ENCODE measurements around the gene SLC22A16.

Gene SLC22A16

DNA sequence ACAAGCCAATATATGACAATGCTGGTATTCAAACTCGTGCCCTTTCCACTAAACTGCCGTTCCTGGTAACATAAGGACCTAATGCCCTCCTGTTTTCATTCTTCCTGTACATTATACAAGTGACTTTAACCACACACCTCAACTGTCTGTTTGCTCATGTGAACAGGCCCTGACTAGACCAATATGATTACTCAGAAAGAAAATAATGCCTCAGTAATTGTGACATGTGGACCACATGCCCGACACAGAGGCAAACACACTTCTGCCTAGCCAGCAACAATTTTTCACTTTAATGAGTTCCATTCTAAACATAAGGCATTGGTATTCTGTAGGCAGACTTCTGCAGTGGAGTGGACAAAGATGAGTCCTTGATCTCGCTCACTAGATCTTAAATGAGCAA lies 30.0 kb downstream of the SLC22A16 start:
- no peak for DNase-seq

DNA sequence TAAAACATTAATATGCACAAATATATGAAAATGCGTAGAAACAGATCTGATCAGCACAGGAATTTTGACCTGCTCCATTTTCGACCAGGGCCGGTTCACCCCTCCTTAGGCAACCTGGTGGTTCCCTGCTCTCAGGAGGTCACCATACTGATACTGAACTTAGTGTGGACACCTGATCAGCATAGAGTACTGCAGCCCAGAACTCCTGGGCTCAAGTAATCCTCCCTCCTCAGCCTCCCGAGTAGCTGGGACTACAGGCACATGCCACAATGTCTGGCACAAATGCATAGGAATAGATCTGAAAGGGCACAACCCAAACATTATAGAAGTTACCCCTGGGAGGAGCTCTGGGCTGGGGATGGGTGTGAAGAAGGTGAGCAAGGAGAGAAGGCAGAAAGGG lies 36.4 kb downstream of the SLC22A16 start:
- DNase-seq: no peak

DNA sequence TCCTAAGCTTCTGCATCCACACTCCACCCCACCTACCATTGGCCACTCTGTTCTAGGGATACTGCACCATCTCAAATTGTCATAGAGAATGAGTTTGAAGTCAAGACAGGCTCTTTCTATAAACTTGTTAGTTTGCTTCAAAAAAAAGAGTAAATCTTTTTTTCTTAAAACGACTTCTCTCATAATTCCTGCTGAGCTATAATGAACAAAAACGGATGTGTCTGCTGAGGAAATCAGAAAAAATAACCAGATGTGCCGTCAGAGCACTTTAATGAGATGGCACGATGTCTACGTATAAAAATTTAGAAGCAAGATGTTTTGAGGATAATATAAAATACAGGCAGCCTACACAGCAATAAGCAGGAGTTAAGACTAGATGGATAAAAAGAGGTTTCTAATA lies 37.1 kb downstream of the SLC22A16 start:
- no peak for DNase-seq

DNA sequence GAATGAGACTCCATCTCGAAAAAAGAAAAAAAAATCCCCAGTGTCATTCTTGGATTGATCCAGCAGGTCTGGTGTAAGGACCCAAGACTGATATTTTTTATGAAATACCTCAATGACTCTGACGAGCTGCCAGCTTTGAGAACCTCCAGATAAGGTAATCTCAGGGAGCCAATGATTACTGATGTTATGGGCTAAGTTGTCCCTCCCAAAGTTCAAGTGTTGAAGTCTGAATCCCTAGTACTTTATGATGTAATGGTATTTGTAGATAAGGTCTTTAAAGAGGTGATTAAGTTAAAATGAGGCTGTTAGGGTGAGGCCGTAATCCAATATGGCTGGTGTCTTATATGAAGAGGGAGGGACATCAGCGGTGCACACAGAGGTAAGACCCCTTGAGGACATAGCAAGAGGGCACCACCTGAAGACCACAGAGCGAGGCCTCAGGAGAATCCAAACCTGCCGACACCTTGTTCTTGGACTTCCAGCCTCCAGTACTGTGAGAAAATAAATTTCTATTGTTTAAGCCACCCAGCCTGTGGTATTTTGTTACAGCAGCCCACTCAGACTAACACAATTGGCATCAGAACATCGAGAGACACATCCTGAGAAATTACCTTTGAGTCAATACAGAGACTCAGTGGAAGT lies 41.3 kb downstream of the SLC22A16 start:
- no peak for DNase-seq

DNA sequence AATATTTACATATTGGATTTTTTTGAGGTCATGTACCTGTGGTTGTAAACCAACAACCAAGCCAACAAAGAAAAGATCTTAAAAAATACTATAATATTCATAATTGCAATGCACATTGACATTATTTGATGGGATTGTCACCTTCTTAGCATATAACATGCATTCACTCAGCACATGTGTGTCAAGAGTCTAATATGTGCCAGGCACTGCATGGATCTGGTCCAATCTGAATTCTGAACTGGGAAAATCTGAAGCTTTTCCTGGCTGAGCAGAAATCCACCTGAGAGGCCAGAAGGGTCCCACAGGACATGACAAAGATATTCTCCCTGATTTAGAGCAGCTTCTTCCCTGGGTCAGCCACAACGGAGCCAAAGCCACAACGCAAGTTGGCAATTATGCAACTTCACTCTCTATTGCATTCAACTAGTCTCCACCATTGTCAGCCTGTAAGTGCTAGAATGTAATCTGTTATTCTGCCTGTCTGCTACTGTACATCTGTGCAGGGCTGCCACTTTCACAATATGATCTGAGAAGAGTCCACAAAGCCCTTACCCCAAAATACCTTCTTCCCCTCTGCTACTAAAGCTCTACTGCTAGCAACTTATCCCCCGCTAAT lies 44.0 kb downstream of the SLC22A16 start:
- DNase-seq: no peak

DNA sequence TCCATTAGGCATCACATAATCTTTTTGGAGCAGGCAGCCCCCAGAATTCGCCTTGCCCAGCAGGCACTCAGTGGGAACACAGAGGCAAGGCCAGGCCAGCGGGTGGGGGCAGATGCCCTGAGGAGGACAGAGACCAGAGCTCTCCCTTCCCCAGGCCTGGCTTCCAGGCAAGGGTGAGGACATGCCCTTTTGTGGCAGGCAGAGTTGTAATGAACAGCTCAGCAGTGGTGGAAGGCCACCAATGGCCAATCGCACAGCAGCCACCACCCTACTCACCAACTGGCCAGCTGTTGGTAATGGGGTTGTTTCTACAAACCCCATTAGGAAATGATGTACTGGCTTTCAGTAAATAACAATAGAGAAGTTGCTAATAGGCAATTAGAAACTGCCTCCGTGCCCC lies 45.7 kb downstream of the SLC22A16 start:
- no peak for DNase-seq

DNA sequence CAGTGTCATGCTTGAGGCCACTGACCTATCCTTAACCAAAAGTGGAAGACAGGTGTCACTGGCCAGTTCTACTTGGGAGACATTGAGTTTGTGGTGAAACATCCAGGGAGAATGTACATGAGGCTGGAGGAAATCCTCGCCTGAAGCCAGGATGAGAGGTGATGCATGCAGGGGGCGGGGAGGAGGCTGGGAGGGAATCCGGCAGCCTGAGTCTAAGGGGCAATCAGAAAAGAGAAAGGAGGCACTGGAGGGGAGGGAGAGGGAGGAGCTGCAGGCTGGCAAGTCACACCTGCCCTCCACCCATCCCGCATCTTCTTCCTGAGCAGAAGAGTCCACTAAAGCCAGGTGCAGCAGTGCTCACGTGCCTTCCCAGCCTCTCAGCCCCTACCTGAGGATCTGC lies 46.2 kb downstream of the SLC22A16 start:
- DNase-seq: no peak

DNA sequence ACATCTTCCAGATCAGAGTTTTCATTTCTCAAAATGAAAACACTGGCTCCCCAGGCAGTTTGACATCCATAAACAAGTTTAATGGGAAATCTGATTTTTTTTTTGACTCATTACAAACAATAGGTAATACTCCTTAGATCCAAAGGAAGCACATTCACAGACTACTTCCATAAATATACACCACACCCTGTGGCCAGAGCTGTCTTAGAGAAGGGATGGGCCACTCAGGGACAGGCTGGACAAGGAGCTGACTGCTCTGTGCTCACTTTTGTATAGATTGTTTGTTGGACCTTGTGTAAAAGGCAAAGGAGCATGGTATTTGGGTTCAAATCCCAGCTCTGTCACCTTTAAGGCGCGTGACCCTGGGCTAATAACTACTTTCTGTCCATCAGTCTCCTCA lies 48.3 kb downstream of the SLC22A16 start:
- DNase-seq: no peak

DNA sequence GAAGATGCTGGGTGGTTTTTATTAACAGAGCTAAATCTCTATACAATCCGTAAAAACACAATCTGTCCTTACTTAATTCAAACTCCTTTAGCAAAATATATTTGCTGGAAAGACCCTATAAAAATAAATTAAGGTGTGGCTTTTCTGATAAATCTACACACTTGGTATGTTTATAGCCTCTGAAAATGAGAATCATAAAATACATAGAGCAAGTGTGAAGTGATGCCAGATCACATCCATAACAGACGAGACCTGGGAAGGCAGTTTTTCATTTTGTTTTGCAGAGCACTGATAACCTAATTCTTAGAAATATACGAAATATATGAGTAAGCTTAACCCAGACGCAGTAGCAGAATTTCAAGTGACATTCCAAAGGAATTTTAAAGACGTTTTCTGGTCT lies 50.6 kb downstream of the SLC22A16 start:
- no peak for DNase-seq

DNA sequence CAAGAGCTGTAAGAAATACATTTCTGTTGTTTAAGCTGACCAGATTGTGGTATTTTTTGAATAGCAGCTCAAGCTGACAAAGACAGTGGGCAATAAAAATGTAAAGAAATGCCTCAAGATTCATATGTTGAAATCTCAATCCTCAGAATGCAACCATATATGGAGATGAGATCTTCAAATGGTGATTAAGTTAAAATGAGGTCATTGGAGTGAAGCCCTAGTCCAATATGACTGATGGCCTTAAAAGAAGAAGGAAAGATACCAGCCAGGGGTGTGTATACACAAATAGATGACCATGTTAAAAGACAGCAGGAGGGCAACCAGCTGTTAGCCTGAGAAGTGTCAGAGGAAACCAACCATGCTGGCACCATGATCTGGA lies 54.0 kb downstream of the SLC22A16 start:
- no peak for DNase-seq

DNA sequence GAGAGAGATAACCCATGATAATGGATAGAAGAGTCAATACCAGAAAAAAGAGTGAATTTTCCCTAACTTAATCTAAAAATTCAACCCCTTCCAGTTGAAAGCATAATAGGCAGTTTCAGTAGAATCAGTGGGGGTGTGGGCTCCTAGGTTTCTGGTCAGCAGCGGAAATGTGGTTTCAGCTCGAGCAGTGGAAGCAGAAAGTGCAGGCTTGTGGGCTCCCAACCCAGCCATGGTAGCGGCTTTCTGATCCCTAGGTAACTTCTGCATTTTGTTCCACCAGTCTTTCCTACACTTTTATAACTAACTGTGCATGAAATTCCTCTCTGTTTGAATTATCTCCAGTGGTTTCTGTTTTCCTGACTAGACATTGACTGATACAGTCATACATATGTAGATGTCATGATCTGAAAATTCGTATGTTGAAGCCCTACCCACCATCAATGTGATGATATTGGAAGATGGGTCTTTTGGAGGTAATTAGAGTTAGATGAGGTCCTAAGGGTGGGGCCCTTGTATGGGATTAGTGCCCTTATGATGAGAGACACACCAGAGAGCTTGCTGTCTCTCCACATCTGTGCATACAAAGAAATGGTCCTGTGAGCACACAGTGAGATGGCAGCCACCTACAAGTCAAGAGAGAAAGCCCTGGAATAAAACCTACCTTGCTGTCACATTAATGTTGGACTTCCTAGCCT lies 54.5 kb downstream of the SLC22A16 start:
- DNase-seq: no peak

DNA sequence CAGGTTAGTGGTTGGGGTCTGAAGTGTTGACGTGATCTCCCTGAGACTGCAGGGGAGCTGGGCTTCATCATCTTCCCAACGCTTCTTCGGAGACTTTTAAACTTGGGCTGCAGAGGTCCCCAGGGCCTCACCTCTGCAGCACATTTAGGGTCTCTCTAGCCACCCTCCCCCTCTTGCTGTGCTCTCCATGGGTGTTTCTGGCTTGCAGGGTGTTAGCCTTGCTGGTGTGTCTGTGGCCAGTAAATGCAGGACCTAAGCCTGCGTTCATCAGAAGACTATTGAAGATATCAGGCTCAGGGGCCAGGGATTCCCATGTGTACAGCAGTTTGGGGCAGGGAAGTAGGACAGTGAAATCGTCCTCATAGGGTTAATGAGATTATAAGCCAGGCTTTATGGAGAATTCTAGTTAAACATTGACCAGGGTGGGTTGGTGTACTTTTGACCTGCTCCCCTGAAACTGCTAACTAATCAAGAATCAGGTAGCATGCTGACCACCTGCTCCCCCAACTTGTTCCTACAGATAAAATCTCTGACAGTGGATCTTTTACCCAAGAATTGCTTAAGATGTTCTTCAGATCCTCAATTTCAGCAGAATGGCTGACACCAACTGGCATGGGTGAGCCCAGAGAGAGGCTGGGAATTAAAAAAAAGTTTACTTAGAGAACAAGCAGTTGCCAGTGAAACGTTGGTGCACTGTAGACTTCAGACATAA lies 57.2 kb downstream of the SLC22A16 start:
- no peak for DNase-seq

DNA sequence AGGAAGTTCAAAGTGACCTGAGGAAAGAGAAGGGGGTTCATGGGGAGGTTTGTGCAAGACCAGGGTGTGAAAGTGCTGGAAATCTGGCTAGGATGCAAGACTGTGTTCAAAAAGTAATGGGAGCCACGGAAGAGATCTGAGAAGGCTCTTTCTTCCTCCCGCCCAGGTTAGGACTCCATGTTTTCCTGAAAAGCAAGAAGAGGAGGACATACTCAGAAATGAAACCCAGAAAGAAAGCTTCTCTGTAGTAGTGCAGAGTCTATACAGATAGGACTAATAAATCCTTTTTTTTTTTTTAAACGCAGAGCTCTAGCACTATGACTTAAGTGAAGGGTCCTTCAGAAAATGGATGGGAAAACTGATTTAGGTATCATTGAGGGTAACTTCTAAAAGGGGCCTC lies 57.8 kb downstream of the SLC22A16 start:
- DNase-seq: no peak

DNA sequence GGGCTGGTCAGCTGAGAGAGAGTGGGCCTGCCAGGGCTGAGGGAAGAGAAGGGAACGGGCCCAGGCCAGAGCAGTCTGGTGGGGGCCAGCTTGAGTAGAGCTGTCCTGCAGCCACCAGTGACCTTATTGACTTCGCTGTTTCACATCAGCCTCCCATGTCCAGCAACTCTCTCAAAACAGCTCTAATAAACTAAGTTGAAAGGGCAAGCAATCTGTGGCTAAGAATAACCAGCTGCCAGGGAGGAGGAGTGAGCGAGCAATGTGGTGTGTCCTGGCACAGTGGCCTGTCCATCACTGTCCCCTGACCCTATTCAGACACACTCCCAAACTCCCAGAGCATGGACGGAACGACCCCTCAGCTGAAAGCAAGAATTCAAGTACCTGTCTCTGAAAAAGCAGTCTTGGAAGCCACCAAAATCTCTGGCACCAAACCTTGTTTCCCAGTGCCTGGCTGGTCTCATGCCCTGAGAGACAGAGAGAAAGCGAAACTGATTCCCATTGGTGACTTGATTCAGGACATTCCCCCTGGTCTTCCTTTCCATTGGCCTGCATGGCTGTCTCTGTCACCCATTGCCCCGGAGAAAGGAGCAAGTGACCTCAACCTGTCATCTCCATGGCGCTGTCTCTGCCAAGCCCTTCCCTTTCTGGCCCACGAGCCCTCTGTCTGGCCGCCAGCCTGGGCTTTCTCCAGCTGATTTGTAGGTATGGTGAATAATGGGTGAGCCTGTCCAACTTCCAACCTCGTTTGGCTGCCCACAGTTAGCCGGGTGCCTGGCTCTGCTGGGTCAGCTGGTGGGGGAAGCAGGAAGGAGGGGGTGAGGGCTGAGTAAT lies 61.1 kb downstream of the SLC22A16 start, which contains the start of gene DDO:
Gene DDO, minus strand, starts transcription at position 490 of the 831 bp plus-strand sequence. CDS start 2,113 bp downstream, outside the sequence.
- no peak for DNase-seq

DNA sequence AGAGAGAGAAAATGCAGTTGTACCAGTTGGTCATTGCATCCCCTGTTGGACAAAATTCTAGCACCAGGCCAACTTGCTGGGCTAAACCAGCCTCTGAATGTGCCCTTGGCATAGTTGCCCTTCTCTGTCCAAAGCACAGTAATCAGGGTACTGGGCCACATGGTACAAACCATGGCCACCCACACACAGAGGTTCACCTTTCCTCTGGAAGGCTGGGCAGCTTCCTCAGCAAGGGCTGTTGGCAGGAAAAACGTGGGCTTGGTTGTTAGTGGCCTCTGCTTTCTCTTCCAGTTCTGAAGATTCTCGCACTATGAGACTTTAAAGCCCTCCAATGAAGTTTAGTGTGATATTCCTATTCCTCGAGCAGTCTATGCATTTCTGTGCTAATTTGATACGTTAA lies 61.7 kb downstream of the SLC22A16 start:
- no peak for DNase-seq

DNA sequence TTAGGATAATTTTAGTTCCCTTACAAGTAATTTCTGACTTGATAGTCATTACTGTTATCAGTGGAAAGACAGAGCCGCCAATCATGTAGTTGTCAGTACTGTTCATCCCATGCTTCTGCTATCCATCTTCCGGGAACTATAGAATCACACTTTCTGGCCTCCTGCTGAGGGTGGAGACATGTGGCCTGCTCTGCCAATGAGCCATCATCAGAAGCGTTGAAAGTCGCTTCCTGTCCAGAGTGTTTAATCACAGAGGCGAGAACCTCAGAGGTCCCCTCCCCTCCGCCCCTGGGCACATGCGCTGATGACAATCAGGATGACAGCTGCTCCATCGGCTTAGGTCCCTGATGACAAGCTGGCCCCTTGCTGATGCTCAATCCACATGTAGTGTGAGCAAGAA lies 64.1 kb downstream of the SLC22A16 start:
- DNase-seq: no peak

DNA sequence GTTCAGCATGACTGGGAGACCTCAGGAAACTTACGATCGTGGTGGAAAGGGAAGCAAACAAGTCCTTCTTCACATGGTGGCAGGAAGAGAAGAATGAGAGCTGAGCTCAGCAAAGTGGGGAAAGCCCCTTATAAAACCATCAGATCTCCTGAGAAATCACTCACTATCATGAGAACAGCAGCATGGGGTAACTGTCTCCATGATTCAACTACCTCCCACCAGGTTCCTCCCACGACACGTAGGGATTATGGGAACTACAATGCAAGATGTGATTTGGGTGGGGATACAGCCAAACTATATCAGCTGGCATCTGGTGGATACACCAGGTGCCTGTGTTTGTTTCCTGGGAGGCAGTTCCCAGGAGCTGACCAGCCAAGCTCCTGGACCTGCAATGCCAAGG lies 65.9 kb downstream of the SLC22A16 start:
- DNase-seq: no peak

DNA sequence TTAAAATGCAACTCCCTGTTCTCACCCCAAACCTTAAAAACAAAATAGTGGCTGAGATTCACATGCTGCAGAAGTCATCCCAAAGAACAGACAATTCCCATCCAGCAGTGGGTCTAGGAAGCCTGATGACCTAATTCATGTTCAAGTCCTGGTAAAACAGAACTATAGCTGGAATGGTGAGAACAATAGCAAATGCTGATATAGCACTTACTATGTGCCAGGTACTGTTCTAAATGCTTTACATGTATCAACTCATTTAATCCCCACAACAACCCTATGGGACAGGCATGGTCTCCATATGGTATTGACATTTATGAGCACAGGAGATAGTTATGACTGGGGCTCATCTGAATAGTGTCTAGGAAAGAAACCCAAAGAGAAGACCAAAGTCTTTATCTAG lies 66.6 kb downstream of the SLC22A16 start:
- no peak for DNase-seq

DNA sequence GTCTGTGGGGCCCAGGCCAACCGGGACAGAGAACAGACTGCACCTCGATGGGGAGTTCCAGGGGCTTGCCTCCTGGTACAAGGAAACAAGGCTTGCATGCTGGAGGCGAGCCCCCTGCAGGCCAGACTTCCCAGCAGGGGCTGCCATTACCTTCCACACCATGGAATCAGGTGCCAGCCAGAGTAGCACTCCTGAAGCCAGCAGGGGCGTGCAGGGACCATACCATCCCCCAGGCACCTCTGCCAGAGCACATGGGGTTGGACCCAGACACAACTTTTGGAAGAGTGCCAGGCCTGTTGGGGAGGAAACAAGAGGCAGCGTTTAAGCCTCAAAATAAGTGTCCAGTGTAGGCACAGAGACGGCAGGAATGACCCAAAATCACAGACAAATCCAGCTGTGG lies 67.5 kb downstream of the SLC22A16 start:
- DNase-seq: no peak

DNA sequence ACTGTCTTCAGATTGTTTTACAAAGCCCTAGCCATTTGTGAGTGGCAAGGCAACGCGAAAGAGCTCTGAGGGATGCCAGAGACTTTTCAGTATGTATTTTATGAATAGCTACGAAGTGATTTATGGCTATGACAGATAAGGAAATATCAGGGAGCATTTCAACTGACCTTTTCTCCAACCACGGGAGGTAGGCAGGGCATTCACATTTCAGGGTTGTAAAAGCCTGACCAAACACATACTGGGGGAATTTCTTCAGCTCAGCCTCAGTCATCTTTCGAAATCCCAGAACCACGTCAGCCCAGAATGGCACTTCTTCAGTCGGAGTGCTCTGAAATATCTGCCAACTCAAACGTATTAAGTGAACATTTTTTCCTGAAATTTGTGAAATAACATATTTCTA lies 71.8 kb downstream of the SLC22A16 start:
- no peak for DNase-seq

DNA sequence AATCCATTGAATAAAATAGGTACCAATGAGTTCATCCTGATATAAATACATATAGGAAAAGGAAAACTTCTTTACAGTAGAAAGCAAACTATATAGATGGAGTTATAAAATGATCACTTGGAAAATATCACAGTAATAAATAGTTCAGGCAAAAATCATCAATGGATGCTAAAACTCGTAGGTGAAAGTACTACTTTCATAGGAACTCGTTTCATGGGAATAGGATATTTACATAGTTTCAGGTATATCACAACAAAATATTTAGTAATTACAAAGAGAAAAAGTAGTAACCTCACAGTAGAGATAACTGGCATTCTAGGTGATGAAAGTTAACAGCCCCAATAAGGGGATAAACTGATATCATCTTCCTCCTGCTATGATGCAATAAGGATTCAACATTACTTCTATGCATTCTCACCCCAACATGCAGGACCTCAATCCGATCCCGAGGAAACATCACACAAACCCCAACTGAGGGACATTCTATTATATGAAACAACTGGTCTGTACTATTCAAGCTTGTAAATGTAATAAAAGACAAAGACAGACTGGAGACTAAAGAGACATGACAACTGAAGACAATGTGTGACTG lies 74.7 kb downstream of the SLC22A16 start:
- DNase-seq: no peak

DNA sequence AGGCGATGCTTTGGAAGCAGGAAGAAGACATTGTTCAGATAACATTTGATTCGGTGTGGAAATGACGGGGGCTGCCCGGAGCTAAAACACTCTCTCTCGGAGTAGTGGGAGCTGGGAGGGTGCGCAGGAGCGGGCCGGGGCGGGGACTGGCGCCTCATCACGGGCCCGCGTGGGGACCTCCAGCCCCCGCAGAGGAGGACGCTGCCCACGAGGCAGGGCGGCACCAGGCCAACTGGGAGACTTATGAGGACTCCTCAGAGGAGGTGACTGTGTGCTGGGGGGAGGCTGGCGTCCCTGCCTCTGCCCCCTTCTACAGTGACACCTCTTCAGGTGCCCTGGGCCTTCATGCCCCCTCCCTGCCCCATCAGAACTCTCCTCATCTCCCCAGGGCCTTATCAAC lies 76.2 kb downstream of the SLC22A16 start:
- no peak for DNase-seq

Data from activated gamma-delta T cell treated with Interleukin-2 at 50 U/mL for 16 hours (primary cell).